ENCODE data around the gene HPCAL1. TPM values are rescaled to one million over a fixed set of nuclear protein-coding genes. Genes with fewer than 3 reads are reported as not detected.

HPCAL1 gene
- total and polyA plus RNA-seq, 3 donors from 2014 or later: 99.5 to 263 (median 215) TPM

DNA sequence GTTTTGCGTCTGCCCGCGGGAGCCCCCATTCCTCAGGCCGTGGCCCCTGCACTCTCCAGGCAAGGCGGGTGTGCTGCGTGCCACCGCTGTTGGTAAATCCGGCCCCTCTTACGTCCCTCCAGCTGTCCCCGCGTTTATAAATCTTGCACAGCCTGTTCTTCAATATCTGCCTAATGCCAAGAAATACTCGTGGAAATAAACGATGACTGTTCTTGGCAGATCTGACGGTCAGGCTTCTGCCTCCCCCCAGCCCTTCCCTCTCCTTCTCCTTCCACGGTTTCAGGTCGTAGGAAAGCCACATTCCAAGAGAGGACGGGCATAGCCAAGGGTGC, 124.9 kb downstream of the HPCAL1 start:
- intact Hi-C loops (cut with DNase I; ENCODE audit: low total_unique reads): no loop called here
- 45 to 54% methylated on average over 17 of the region's 17 CpGs for WGBS, 2 donors
- TF ChIP-seq POLR2A (IDR thresholded peaks at IDR 0.05): no peak
- TF ChIP-seq, protein P1, sequence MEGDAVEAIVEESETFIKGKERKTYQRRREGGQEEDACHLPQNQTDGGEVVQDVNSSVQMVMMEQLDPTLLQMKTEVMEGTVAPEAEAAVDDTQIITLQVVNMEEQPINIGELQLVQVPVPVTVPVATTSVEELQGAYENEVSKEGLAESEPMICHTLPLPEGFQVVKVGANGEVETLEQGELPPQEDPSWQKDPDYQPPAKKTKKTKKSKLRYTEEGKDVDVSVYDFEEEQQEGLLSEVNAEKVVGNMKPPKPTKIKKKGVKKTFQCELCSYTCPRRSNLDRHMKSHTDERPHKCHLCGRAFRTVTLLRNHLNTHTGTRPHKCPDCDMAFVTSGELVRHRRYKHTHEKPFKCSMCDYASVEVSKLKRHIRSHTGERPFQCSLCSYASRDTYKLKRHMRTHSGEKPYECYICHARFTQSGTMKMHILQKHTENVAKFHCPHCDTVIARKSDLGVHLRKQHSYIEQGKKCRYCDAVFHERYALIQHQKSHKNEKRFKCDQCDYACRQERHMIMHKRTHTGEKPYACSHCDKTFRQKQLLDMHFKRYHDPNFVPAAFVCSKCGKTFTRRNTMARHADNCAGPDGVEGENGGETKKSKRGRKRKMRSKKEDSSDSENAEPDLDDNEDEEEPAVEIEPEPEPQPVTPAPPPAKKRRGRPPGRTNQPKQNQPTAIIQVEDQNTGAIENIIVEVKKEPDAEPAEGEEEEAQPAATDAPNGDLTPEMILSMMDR (IDR thresholded peaks at IDR 0.05): no peak
- Histone ChIP-seq H3K27ac (no peak overlapping the region), H3K4me1 (peaks cover 10% of the 10 kb centered on the region), H3K4me3 (no peak overlapping the region), H3K9me3 (no peaks in the 10 kb centered on the region), H3K27me3 (no peaks in the 10 kb centered on the region), H3K36me3 (ENCODE audit: low read depth, missing control alignments) (no peaks in the 10 kb centered on the region)
- no peak for DNase-seq

DNA sequence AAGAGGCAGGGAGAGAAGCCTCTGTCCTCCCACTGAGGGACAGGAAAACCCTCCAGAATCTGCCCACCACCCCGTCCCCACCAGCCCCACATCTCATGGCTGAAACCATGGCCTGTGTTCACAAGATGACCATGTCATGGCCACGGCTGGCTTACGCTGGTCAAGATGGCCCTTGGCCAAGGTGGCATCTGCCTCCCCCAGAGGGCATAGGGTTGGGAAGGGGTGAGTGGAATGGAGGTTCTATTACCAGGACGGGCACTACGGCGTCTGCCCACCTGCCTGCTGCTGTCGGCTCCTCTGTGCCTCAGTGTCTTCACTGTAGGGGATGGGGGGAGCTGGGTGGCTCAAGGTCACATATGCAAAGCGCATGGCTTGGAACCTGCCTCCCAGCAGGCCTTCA, 125.7 kb downstream of the HPCAL1 start:
- Histone ChIP-seq H3K9me3 (no peaks in the 10 kb centered on the region), H3K4me3 (no peak overlapping the region), H3K4me1 (peaks cover 15% of the 10 kb centered on the region), H3K27ac (no peak overlapping the region), H3K36me3 (ENCODE audit: low read depth, missing control alignments) (no peaks in the 10 kb centered on the region), H3K27me3 (no peaks in the 10 kb centered on the region)
- 87 to 98% methylated on average over 7 to 8 of the region's 8 CpGs for WGBS, 2 donors
- no peak for TF ChIP-seq POLR2A (IDR thresholded peaks at IDR 0.05)
- TF ChIP-seq, protein P1 (IDR thresholded peaks at IDR 0.05): no peak
- DNase-seq: no peak
- intact Hi-C loops (cut with DNase I; ENCODE audit: low total_unique reads): no loop called here

GRCh38 chr2:10428924-10429323, 126.2 kb downstream of the HPCAL1 start:
- no peaks in the 10 kb centered on the region for H3K9me3 ChIP-seq
- H3K4me1 ChIP-seq: peaks cover 15% of the 10 kb centered on the region
- no peaks in the 10 kb centered on the region for H3K27me3 ChIP-seq
- no peak for DNase-seq
- 78 to 95% methylated on average over 3 of the region's 3 CpGs for WGBS, 2 donors
- no peak overlapping the region for H3K27ac ChIP-seq
- no peak overlapping the region for H3K4me3 ChIP-seq
- no peaks in the 10 kb centered on the region for H3K36me3 ChIP-seq (ENCODE audit: low read depth, missing control alignments)
- intact Hi-C loops (cut with DNase I; ENCODE audit: low total_unique reads): no loop called here
- TF ChIP-seq, protein P1 (IDR thresholded peaks at IDR 0.05): no peak
- no peak for TF ChIP-seq POLR2A (IDR thresholded peaks at IDR 0.05)

- TF ChIP-seq, protein P1 (IDR thresholded peaks at IDR 0.05): no peak
- TF ChIP-seq POLR2A (IDR thresholded peaks at IDR 0.05): no peak
- Histone ChIP-seq H3K27ac (no peak overlapping the region), H3K36me3 (ENCODE audit: low read depth, missing control alignments) (no peaks in the 10 kb centered on the region), H3K4me3 (no peak overlapping the region), H3K9me3 (no peaks in the 10 kb centered on the region), H3K4me1 (peaks cover 15% of the 10 kb centered on the region), H3K27me3 (no peaks in the 10 kb centered on the region)
- DNase-seq: no peak
- intact Hi-C loops (cut with DNase I; ENCODE audit: low total_unique reads): no loop called here
- 78 to 82% methylated on average over 8 of the region's 8 CpGs for WGBS, 2 donors
Measured at GRCh38 chr2:10430886-10431622, 128.3 kb downstream of the HPCAL1 start.

DNA sequence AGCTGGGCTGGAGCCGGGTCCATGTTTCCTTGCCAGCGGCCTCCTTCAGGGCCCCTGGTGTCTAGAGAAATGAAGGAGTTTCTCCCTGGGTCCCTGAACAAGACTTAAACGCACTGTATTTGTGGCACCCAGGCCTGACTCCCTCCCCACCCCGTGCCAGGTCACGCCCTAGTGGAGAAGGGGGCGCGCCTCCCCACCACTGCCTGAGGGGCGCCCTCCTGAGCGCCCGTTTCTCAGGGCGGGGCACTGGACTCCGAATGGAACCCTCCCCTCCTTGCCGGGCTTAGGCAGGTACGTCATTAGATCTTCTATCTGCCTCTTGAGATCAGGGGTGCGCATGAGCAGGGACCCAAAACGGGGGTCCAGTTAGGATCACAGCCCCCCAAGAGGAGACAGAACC, 129.1 kb downstream of the HPCAL1 start:
- TF ChIP-seq, protein P1 (IDR thresholded peaks at IDR 0.05): no peak
- no peak for TF ChIP-seq POLR2A (IDR thresholded peaks at IDR 0.05)
- WGBS, 2 donors: 40 to 57% methylated on average over 4 to 16 of the region's 16 CpGs
- no peak overlapping the region for H3K27ac ChIP-seq
- no peak for DNase-seq
- H3K4me1 ChIP-seq: peaks cover 15% of the 10 kb centered on the region
- intact Hi-C loops (cut with DNase I; ENCODE audit: low total_unique reads): no loop called here
- peak overlapping the region in 1 of 2 donors; percentile 49 for H3K4me3 ChIP-seq
- H3K27me3 ChIP-seq: no peaks in the 10 kb centered on the region
- H3K9me3 ChIP-seq: no peaks in the 10 kb centered on the region
- no peaks in the 10 kb centered on the region for H3K36me3 ChIP-seq (ENCODE audit: low read depth, missing control alignments)

Measured in testis (tissue), 3 donors.